ENCODE measurements around the gene FGB. TPM values are rescaled to one million over a fixed set of nuclear protein-coding genes. Genes with fewer than 3 reads are reported as not detected.

The FGB gene
- total and polyA plus RNA-seq, 9 donors: 0.23 to 16.8 (median 8.6) TPM; not detected in 4

GRCh38 chr4:154618708-154619315, 56.0 kb downstream of the FGB start:
- Histone ChIP-seq H3K36me3 (ENCODE audit: control insufficient read depth, insufficient read depth, low read length) (no peaks in the 10 kb centered on the region), H3K4me1 (ENCODE audit: control insufficient read depth, insufficient read depth, low read length) (no peaks in the 10 kb centered on the region), H3K27me3 (ENCODE audit: control insufficient read depth, insufficient read depth, low read length) (no peaks in the 10 kb centered on the region), H3K9me3 (replicated peaks; ENCODE audit: control insufficient read depth, low read depth, low read length) (no peaks in the 10 kb centered on the region), H3K27ac (ENCODE audit: low read length) (no peak overlapping the region), H3K4me3 (ENCODE audit: low read length) (no peak overlapping the region)
- peak; percentile 39 for DNase-seq
- 0% methylated on average over 1 of the region's 4 CpGs for WGBS (ENCODE audit: insufficient coverage)

GRCh38 chr4:154620111-154620510, 57.3 kb downstream of the FGB start:
- WGBS (ENCODE audit: insufficient coverage): no CpG with 5 or more reads among the region's 1 CpG
- no peak for DNase-seq
- Histone ChIP-seq H3K4me3 (ENCODE audit: low read length) (no peak overlapping the region), H3K9me3 (replicated peaks; ENCODE audit: control insufficient read depth, low read depth, low read length) (no peaks in the 10 kb centered on the region), H3K27ac (ENCODE audit: low read length) (no peak overlapping the region), H3K4me1 (ENCODE audit: control insufficient read depth, insufficient read depth, low read length) (no peaks in the 10 kb centered on the region), H3K36me3 (ENCODE audit: control insufficient read depth, insufficient read depth, low read length) (no peaks in the 10 kb centered on the region), H3K27me3 (ENCODE audit: control insufficient read depth, insufficient read depth, low read length) (no peaks in the 10 kb centered on the region)

Other genes with a start within 250 kb of the FGB start
- gene DCHS2, start 71.2 kb upstream of the FGB start, total RNA-seq: 22.9 TPM
- gene DCHS2, start 71.2 kb upstream of the FGB start, polyA plus RNA-seq (ENCODE audit: insufficient read depth in 1 of 8, insufficient read length in 8 of 8, low replicate concordance in 1 of 8): 10 to 100 TPM in 5 of 8 donors, 1 to 10 TPM in 3; 5.5 to 18.8 (median 15.5) TPM
- 61.3 TPM for gene PLRG1, start 12.6 kb upstream of the FGB start, total RNA-seq
- gene PLRG1, start 12.6 kb upstream of the FGB start, polyA plus RNA-seq (ENCODE audit: insufficient read depth in 1 of 8, insufficient read length in 8 of 8, low replicate concordance in 1 of 8): 10 to 100 TPM; 45.5 to 66.9 (median 54.1) TPM
- gene FGA, start 27.7 kb downstream of the FGB start, total RNA-seq: 0.49 TPM
- 1 to 10 TPM in 3 of 8 donors, not detected in 5; 1.2 to 9.4 (median 3.3) TPM for gene FGA, start 27.7 kb downstream of the FGB start, polyA plus RNA-seq (ENCODE audit: insufficient read depth in 1 of 8, insufficient read length in 8 of 8, low replicate concordance in 1 of 8)
- 0.44 TPM for gene FGG, start 49.6 kb downstream of the FGB start, total RNA-seq
- 1 to 10 TPM in 2 of 8 donors, under 1 TPM in 2, not detected in 4; 0.09 to 9.7 (median 2.5) TPM for gene FGG, start 49.6 kb downstream of the FGB start, polyA plus RNA-seq (ENCODE audit: insufficient read depth in 1 of 8, insufficient read length in 8 of 8, low replicate concordance in 1 of 8)
- gene LRAT, start 181.0 kb downstream of the FGB start, total RNA-seq: 0.35 TPM
- 1 to 10 TPM in 1 of 8 donors, under 1 TPM in 7; 0.10 to 1.2 (median 0.16) TPM for gene LRAT, start 181.0 kb downstream of the FGB start, polyA plus RNA-seq (ENCODE audit: insufficient read depth in 1 of 8, insufficient read length in 8 of 8, low replicate concordance in 1 of 8)
- gene RBM46, start 218.3 kb downstream of the FGB start, total RNA-seq: 0.09 TPM
- under 1 TPM in 5 of 8 donors, not detected in 3; 0.03 to 0.11 (median 0.06) TPM for gene RBM46, start 218.3 kb downstream of the FGB start, polyA plus RNA-seq (ENCODE audit: insufficient read depth in 1 of 8, insufficient read length in 8 of 8, low replicate concordance in 1 of 8)